ENCODE data around the gene LRMDA.
"Not testable (repeated sequence)": the region's sequence is repeated elsewhere in the genome, so short reads cannot be mapped to it uniquely, and the experiment has no call there.

LRMDA gene

DNA sequence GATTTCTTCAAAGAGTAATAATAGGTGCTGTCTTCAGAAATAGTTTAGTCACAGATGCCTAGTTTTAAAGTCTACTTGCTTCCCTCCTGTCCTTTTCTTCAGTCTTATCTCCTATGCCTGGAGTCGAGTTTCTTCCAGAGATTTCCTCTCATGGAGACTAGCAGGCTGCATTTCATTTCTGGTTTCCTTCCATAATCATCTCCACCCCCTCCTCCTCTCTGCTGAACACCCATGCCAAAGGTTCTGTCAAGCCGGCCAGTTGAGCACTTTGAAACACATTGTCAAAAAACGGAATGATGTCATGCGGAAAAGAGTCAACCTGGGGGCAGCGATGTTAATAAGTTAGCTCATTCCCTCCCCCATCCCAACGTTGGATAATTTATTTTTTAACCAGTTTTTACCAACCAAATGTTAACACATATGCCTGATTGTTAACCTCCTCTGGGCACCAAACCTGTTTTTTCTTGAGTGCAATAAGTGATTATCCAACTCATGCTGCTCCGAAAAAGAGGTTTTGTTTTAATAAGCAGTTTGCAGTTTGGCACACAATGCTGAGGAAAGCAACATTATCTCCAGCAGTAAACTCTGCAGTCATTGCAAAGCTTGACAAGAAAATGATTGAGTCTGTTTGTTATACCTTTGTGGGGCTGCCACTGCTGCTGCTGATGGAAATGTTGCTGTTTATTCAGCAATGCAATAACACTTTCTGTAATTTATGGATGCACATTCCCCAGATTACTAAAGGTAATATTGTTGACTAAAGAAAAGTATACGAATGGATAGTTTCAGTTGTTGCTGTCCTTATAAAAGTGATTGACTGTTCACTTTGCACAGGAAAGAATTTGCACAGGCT lies 161.6 kb downstream of the LRMDA start:
- no peak for DNase-seq

DNA sequence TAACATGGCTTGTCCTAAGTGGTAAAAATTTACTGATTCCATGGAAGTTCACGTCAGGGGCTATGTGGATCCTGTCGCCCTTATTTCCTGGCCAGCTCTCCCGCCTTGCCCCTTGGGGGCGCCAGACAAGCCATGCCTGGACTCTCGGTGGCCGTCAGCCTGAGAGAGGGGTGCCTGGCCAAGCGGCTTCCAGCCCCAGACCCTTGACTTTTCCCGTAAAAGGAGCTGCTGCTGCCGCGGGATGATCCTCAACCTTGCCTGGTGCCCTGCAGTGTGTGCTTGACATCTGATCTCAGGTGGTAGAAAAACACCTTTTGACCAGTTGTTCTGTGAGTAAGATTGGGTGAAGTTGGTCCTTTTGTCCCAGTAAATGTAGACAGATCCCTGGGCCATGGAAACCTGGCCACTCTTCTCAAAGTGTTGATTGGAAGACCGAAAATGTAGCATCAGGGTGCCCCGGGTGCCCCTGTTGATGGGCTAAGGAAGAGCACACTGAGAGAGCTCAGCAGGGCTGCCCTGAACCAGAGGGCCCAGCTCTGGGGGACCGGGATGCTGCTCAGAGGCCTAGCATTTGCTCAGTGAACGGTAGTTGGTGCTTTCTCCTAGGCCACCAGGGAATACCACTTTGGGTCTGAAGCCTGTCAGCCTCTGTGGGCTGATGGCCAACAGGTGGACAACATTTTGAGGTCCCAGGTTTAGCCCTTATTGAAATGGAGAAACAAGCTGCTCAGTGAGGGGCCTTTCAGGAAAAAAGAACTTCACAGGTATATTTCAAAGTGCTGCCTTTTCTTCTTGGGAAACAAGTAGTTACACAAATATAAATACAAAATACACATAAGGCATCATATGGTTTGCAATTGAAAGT lies 162.5 kb downstream of the LRMDA start:
- no peak for DNase-seq

DNA sequence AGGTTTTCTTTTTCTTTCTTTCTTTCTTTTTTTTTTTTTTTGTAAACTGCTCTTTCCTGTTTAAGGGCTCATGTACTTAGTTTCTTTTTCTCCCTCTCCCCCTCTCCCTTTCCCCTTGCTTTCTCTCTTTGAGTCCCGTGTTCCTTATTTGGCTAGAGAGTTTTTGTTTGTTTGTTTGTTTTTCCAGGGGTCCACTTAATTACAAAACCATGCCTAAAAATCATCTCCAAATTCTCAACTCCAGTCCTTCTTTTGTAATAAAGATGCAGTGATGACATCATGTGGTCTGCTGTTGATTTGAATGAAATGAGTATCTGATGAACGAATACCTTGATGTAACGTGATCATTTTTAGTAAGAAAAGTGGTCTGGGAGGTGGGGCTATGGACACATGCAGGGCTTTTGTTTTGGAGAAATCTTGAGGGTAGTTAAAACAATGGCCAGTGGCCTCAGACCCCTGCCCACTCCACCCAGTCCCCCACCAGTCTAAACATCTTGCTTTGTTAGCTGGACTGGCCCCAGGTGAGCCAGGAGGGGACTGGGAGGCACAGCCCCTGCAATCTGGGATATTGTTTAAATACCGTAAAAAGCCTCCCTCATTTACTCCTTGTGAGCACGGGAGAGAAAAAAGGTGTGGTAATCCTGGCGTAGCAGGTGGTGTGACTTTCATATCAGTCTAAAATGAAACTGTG lies 165.7 kb downstream of the LRMDA start:
- no peak for DNase-seq

DNA sequence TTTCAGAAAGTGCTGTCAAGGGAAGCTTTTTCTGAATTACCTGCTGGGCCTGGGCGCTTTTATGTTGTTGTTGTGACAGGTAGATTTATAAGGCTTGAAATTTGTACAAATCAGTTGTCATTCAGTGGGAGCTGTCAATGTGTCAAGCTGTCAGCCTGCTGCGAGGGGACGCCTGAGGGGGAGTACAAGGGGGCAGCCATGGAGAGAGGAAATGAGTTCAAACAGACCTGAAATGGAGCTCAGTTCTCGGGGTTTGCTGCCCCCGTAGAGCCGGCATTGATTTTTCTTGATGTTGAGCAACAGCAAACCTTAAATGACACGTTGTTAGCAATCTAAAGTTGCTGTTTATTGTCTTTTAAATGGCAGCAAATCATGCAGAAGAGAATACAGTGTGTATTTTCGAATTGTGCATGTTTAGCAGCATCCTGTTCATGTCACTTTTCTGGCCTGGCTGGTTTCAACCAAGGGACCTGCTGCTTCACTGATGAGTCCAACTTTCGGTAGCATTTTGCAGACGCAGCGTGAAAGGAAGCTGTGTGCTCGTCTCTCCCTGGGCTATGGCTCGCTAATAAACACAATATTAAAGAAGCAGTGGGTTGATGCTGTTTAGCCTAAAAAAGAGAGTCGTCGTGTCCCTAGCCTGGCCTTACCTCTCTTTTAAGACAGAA lies 166.5 kb downstream of the LRMDA start:
- DNase-seq, result no peak

DNA sequence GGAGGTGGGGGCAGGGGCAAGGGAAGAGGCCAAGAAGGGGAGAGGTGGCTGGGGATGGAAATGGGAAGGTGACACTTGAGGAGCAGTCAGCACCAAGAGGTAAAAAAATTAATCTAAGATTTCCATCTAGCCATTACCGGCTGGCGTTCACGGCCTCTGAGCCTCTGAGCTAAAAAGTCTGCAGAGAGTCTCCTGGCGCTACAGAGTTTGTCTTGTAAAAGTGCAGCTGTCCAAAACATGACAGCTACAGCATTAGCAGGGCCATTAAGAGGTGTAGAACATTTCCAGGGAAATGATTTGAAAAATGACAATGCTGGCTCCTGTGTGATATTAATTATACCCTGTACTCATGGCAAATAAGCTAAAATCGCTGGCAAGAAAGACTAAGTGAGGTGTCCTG lies 167.6 kb downstream of the LRMDA start:
- no peak for DNase-seq

DNA sequence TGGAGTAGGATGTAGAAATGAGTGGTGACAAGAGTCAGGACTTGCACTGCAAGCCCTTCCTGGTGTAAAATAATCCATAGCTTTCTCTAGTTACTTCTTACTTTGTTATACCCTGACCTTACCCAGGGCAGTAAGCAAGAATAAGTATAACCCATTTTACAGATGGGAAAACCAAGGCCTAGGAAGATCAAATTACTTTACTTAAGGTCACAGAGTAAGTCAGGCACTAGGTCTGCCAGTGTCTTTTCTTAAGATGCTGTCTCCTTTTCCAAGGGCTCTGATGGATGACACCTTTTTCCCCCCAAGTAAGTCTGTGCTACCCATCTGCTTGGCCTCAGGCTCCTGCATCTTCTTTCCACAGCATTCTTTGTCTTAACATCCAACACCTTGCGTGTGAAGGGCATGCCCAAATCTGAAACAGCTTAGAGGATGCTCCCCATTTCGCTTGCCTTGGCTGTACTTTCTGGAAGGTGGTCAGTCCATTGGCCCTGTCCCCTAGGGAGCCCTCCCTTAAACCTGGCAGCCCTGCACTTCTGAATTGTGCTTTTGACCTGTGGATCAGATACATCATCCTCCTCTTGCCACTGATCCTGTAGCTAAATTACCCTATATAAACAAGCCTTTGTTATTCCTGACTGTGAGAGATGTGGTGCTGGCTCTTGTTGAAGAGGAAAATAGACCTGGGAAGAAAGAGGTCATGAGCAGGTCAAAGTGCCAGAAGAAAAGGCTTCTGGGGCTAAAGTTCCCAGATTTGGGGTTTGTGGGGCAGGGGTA lies 168.6 kb downstream of the LRMDA start:
- DNase-seq, result no peak

DNA sequence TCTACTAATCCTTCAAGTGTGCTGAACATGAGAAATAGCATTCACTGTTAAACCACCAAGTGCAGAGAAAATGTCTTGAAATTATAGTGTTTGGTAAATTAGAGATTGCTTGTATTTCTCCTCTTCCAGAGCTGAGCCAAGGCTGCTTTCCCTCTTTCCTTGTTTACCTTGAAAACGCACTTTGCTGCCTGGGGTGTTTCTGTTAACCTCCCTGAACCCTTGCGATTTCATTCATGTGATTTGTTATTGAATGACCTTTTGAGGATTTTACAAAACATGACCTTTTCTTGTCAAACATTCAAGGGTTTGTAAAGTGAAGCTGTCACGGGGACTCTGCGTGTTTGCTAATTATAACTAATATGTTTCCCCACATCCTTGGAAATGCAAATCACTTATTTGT lies 169.4 kb downstream of the LRMDA start:
- no peak for DNase-seq

DNA sequence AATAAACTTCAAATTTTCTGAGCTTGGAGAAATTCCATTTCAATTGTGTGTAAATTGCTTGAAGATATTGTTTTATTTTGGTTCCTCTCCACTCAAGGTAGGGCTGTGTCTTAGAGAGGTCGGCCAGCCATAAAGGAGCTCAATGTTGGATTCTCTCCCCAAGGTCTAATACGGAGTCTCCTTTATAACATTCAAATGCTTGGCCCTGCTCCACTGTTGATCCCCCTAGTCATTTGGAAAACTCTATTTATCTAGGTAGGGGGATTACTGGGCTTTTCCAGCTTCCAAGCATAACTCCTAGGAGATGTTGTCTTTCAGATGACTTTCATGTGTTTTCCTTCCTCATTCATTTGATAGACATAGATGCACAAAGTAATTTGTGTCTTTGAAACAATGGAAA lies 170.9 kb downstream of the LRMDA start:
- DNase-seq, result peak; percentile 47

DNA sequence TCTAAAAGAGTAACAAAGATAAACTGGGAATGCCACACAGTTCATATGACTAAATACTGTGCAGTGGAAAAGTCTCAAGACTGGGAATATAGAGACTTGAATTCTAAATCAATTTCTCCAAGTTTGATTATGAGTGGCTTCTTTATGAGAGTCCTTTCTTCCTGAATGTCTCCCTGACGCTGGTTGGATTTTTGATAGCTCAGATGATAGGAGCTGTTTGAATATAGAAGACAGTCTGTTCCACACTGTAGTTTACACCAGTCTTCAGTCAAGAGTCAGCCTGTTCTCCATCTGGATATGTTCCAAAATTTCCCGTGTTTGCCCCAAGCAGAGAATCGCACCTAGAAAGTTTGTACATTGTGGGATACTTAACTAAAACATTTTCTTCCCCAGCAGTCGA lies 173.7 kb downstream of the LRMDA start:
- DNase-seq, result no peak

DNA sequence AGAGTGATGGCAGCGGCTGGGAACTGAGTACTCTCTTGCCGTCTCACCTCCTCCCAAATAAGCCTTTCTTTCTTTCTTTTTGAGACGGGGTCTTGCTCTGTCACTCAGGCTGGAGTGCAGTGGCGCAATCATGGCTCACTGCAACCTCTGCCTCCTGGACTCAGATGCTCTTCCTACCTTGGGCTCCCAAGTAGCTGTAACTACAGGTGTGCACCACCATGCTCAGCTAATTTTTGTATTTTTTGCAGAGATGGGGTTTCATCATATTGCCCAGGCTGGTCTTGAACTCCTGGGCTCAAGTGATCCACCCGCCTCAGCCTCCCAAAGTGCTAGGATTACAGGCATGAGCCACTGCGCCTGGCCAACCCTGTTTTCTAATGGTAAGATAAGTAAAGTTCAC lies 174.4 kb downstream of the LRMDA start:
- not testable (repeated sequence) for DNase-seq

DNA sequence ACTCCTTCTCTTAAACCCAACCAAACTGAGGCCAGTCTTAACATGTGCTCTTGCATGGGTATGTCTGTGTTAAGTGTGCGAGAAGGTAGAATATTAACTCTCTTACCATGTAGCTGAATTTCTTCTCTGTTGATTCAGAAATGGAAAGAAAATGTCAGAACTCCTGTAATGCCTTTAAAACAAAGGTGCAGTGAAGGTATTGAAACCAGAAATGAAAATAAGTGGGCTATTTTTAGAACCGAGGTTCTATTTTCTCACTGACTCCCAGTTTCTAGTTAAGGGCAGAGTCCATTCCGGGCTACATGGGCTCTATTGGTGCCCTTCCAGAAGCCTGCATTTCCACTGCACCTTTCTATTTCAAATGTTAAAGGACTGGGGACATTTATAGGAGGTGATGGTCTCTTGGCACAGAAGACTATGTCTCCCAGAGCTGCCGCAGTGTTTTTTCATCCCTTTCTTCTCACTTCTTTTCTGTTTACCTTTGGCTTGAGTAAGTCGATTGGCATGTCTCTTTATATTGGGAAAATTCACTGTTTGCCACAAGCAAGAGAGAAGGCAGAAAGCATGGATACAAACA lies 174.9 kb downstream of the LRMDA start:
- DNase-seq, result no peak

DNA sequence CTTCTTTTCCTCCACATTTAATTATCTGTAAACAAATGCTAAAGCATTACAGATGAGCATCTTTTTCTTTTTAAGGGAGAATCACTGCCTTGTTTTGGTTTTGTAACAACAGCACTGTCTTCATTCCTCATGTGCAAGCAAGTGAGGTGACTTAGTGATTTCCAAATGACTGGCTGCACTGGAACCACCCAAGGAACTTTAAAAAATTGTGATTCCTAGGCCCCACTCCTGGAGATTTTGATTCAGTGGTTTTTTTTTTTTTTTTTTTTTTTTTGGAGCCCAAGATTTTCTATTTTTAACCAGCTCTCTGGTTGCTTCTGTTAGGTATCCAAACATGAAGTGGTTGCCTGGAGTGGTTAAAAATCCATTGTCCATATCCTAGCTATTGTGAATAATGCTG lies 176.2 kb downstream of the LRMDA start:
- DNase-seq, result no peak

DNA sequence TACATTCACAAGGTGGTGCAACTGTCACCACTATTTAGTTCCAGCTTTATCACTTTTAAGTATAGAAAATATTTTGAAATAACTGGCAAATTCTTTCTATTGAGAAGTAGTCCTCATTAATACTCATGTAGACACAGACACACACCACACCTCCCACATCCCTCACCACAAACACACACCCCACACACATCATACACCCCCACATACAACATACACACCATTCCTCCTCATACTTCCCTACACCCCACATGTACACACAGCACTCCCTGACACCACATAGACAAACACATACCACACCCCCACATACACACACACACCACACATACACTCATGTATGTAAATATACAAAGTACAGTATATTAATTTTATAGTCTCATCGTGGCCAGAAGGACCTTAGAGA lies 178.8 kb downstream of the LRMDA start:
- DNase-seq, result no peak

DNA sequence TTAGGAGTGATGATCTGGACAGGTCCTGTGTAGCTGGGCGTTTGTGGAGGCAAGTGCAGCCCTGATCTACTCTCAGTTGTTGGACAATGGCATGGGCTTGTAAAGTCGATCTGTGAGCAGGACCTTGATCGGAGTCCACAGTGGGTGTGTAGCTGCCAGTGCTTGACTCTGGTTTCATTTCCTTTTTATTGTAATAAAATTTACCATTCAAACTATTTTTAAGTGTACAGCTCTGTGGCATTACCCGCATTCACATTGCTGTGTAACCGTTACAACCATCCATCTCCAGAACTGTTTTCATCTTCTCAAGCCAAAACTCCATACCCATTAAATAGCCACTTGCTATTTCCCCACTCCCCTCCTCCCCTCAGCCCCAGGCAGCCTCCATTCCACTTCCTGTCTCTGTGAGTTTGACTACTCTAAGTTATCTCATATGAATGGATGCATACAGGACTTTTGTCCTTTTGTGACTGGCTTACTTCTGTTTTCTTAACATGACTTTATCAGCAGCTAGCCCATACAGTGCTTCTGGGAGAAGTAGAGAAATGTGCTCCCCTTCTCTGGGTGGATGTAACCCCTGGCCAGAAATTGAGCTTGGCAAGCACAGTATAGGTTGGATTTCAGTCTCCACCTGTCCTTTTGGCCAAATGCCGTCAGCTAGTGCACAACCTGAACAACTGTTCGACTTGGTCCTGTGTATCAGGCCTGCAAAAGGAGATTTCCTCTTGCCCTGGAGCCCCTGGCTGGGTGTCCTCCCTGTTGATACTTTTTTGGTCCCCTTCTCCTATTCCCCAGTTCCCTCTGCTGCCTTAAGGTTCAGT lies 180.0 kb downstream of the LRMDA start:
- DNase-seq, result no peak

DNA sequence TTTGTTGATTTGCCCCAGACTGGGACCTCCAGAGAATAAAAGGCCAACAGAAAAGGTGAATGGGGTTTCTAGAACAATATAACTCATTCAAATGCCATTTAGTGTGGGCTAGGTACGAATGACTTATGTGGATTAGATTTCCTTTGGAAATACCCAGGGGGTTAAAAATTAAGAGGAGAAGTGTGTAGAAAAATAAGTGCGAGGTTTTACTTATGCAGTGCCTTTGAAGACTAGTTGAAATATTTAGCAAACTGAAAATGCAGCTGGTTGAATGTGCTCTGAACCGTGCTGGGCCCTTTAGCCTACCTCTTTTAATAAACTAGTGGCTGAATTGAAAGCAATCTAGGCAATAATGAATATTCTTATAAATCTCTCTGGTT lies 180.6 kb downstream of the LRMDA start:
- no peak for DNase-seq

DNA sequence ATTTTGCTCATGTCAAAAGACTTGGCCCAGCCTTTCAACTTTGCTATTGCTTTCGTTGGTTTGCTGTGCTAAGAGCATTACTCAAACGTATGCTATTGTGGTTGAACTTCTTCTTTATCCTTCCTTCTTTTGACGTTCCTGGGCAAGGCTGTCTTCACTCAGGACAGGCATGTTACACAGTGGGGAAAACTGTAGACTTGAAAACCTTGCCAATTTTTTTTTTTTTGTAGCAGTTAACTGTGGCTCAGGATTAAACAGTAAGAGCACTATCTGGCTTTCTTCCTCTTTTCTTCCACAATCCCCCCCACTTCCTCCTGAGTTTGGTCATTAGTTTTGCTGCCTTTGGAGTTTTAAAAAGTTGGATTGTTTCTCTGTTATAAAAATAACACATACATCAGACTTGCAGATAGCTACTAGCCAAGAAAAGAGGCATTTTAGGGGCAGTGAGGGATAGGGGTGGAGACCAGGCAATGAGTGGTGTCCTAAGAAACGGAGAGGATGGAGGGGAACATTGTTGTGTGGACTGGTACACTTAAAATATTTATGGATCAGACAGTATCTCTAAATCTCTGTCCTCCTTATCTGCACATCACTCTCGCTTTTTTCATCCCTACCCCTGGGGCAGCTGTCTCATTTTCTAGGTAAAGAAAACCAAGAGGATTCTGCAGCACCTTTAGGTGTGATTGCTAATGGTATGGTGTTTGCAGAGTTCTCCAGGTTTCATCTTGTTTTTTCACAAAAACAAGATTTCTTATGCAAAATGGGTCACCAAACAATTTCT lies 181.7 kb downstream of the LRMDA start:
- no peak for DNase-seq

DNA sequence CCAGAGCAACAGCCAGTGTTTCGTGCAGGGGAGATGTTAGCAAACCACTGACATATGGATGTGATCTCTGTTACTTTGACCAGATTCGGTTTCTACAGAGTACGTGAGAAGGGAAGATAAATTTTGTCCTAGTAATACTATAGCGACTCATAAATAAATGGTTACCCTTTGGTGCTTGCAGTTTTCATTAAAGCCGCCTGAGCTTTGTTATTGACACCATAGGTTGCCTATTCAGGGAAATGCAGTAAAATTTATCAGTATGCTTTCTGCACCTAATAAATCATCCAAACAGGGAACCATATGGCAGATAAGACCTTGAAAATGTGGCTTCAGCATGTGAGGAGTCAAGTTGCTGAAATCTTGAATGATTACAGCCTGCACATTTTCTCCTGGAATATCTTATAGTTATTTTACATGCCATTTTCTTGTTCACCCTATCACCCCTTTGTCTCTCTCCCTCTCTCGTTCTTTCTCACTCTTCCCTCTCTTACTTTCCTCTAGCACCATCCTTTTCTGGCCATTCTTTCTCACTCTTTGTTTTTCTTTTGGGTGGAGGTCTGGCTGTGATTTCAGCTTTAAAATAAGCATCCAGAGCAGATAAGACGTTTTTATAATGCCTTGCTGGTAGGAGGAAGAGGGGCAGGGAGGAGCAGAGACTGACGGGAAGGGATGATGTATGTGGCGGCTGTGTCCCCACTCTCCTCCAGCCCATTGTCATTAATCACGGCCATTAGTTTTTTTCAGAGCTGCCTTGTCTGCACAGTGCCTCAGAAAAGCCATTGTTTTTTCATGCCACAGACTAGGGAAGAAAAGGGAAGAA lies 182.5 kb downstream of the LRMDA start:
- no peak for DNase-seq

DNA sequence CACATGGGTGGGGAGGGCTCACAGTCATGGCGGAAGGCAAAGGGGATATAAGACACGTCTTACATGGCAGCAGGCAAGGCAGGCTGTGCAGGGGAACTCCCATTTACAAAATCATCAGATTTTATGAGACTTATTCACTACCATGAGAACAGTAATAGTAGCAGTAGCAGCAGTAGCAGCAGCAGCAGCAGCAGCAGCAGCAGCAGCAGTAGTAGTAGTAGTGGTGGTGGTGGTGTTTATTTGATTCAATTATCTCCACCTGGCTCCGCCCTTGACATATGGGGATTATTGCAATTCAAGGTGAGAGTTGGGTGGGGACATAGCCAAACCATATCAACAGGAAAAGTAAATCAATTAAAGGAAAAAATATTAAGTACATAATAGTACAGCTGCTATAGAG lies 184.7 kb downstream of the LRMDA start:
- no peak for DNase-seq

DNA sequence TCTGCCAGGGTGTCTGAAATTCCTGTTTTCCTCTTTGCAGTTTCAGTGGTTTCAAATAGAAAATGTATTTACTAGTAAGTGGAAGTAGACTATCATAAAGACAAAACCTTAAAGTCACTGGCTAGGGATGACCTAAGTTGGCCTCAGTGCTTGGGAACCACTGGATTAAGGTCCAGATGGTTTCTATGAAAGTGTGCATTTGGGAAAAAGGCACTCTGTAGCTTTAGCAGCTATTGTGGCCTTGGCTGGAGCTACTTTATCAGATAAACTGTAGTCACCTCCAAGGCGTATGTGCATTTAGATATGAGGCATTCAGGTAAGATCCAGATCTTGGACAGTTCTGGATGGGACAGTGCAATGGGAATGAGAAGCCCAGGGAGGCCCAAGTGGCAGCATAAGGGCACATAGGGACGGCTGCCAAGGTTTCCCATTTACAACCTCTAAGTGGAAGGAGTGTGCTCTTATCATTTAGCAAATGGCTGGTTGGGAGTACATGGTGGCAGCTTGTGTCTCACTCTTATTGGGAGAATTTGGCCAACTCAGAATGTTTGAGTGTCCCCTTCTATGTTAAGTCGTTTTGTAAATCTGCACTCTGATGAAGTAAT lies 185.6 kb downstream of the LRMDA start:
- DNase-seq, result no peak
